Left kidney (tissue), 2 donors: ENCODE results near the gene PKNOX2. TPM values are rescaled to one million over a fixed set of nuclear protein-coding genes. Genes with fewer than 3 reads are reported as not detected.

ENCODE experiments used
- DNase-seq: peaks from one replicate; pipeline ENCODE4 v3.0.0-alpha.2; 2013
- polyA plus RNA-seq: library from polyadenylated mRNA; unstranded; fragments of 120-200 nt; gene quantifications from one replicate; pipeline ENCODE4 v1.2.1, GENCODE V29; 2013; ENCODE audit not compliant: insufficient read length

Gene PKNOX2
- polyA plus RNA-seq, 1 donor: 13.9 TPM

DNA sequence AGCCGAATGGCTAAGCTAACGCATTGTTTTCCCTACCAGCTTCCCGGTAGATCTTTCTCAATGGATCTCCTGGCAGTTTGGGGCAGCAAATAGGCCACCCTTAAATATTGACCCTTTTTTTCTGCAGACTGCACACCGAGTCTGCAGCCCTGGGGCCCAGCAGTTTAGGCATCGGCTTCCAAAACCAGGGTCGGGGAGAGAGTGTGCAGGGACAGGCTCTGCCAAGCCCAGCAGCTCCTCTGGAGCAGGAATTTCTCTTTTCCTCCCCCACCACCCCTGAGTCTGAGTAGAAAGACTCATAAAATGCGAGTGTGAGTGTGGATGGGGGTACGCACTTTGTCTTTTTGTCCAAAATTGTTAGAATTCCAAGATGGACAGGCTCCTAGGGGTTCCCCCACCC lies 218.3 kb downstream of the PKNOX2 start:
- no peak for DNase-seq

DNA sequence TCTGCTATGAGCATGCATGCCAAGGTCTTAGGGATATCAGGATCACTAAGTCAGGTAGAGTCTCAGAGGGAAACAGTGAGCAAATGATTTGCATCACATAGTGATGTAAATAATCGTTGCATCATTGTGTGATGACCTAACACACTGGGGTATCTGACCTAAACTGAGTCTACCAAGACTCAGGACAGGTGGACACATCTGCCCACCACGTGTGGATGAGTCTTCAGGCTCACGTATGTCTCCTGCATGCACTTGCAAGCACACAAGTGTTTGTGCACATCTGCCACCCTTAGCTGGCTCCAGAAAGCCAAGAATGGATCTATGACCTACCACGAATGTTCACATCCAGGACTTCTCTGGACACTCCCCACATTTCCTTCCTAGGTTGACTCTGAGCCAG lies 220.3 kb downstream of the PKNOX2 start:
- no peak for DNase-seq

DNA sequence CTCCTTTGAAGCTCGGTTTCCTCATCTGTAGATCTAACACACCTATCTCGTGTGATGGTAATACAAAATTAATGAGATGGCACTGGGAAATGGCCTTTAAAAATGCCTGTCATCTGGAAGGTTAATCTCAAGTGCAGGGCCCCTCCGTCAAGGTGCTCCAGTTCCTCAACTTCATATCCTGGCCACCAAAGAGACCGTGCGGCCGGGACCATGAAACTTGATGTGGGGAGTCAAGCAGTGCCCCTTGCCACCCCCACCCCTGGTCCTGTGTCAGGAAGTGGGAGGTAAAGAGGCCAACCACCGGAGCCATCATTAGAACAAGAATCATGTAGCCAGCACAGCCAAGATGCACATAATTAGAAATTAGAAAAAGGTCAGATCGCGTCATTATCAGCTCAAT lies 223.3 kb downstream of the PKNOX2 start:
- DNase-seq: no peak

DNA sequence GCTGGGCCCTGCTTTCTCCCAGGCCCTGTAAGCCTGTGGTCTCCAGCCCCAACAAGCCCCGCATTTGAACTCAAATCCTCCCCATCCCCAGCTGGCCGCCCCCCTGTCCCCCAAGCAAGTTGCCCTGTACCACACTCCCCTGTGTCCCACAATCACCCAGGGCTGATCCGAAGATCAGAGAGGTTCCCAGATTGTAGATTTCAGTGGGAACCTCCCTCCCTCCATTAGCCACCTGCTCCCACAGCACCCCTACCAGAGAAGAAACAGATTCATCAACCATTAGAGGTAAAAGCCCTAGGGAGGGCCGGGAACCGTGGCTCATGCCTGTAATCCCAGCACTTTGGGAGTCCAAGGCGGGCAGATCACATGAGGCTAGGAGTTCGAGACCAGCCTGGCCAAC lies 224.1 kb downstream of the PKNOX2 start:
- no peak for DNase-seq

DNA sequence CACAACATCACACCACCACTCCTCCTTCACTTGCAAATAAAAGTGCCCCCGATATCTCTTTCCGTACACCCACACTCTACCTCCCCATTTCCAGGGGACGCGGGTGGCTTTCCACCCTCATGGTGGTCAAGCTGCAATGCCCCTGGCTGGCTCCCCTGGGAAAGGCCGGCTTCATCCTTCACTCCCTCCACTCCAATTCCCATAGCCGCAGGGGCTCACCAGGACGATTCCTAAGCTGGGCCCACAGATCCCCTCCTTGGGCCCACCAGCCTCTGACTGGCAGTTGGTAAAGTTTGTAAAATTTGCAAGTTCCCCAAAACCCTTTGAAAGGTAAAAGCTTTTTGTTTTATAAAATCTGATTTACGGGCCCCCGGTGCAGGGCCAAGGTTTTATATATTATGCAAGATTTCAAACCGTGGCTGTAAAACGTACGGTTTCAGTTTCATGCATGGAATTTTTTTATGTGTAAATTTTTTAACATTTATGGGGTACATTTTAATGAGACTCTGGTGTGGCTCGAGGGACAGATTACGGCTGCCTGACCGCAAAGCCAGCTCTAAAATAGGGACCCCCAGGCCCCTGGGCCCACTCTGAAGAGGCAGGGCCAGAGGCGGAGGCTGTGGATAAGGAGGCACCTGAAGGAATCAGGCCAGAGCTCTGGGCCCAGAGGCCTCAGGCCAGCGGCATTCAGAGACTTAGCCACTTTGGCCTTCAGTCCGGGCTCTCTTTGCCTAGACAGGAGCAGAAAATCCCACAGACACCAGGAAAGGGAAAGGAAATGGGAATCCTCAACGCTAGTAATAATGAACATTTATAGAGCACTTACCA lies 225.0 kb downstream of the PKNOX2 start:
- no peak for DNase-seq

DNA sequence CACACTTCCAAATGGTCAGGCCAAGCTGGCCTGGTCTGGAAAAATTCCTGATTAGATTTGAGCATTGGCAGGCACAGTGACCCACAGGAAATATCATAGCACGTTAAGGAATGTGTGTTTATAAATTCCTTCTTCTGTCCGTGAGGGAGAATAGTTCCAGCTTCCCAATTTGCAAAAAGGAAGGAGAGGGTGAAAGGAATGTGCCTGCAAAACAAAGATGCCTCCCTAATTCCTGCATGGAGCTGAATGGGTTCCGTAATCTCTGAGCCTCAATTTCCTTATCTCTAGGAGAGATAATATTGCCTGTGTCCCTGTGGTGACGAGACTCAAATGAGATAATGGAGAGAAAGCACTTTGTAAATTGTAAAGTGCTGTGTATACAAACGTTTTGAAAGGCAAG lies 226.4 kb downstream of the PKNOX2 start:
- DNase-seq: no peak

DNA sequence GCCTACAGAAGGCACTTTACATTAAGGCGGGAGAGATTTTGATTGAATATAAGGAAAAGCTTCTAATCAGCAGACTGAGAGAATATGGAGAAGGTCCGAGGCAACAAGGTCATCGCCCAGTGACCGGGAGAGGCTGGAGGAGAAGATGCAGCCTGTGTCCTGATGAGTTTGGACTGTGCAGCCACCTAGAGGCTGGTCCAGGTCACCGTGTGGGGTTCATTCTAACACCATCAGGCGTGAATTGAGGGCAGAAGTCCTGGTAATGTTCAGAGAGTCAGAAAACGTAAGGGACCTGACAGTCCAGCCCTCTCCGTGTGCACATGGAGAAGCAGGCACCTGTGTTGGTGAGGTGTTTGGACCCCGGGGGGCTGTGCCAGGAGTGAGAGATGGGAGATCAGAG lies 228.8 kb downstream of the PKNOX2 start:
- no peak for DNase-seq

DNA sequence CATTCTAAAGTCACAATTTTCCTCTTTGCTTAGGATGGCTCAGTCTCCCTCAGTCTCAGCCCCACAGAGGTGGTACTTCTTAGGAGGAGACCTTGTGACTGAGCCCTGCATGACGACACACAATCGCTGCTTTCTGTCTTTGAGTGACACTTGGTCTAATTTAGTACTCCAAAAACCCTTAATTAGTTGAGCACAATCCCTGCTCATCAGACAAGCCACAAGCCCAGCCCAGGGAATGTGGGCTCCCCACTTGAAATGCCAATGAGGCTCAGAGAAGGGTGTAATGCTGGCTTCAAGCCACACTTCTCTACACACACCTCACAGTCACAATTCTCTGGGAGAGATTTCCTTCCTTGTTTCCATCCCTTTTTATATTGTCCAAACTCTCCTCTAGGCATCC lies 229.7 kb downstream of the PKNOX2 start:
- DNase-seq: no peak

DNA sequence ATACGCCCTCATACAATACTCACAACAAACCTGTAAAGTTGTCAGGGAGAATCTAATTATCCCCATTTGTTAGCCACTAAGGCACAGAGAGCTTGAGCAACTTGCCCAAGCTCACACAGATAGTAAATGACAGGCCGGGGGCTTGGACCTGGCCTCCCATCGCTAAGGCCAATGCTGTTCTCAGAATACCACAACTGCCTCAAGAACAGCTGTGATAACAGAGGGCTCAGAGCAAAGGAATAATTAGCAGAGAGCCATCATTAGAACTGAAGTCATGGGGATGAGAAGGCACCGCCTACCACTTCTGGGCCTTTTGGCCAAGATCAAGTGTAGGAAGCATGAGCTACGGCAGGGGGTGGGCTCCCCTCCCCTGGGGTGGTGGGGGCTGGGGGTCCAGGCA lies 232.9 kb downstream of the PKNOX2 start:
- DNase-seq: no peak

DNA sequence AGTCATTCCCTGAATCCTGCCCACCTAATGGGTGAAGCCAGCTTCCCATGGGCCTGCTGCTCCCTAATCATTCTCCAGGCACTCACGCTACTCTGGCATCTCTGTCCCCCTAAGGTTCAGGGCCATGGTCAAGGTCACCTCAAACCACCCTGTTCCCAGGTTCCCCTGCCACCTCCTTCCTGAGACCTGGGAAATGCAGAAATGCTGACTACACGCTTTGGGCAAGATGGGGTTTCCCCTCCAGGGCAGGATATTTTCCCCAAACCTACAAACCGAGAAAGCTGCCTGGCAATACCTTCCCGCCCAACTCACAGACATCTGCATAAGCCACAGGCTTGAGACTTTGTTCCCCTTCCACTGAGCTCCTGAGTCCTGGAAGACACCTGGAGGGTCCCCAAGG lies 233.9 kb downstream of the PKNOX2 start:
- DNase-seq: no peak

DNA sequence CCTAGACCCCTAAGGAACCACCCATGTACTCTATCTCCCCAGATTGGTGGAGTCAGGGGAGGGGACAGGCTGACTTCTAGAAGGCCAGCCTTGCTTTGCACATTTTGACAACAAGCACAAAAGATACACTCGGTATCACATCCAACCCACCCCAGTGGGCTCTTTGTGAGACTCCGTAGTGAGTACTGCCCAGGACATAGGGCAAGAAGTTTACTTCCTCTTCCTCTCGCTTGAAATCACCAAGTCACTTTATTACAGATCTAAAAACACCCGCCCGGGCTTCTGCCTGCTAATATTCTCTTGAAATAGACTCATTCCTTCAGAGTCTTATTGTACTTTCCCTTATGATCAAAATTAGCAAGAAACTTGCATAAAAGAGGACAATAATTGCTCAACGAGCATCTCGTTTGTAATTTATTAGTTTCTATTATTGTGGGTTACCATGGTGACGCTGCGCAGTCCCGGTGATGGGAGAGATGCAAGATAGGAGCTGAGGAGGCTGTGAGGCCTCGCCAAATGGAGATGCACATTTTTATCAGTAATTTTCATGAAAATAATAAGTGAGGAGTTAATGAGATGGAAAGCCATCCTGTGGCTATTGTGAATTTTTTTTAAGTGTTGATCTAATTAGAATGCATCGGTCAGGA lies 234.6 kb downstream of the PKNOX2 start:
- DNase-seq: no peak

DNA sequence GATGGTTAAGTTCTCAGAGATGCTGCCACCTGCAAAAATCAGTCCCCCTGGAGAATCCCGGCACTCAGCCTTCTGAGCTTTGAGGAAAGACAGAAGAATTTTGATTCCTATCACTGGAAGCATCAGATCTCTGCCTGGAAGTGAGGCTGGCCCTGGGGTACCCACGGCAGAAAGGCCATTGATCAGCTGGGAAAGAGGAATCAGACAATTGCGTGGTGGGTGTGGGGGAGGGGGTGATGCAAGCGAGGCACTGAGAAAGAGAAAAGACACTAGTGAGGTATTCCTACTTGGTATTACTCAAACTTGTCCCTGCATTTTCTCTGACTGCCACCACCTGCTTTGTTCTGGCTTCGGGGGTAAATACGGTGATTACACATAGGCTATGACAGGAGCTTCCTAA lies 235.4 kb downstream of the PKNOX2 start:
- DNase-seq: no peak

DNA sequence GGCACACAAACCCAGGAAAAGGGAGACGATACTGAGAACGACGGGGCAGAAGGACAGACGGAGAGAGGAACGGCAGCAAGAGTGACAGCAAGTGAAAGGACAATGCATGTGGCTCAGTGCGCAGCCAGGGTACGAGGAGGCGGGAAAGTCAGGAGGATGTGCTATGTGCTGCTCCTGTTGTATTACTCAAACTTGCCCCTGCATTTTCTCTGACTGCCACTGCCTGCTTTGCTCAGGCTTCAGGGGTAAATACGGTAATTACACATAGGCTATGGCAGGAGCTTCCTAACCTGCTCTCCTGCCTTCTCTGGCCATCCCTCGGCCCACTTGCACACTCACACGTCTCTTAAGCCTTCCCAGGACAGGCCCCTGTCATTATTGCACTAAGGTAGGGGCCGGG lies 236.7 kb downstream of the PKNOX2 start:
- DNase-seq: no peak

DNA sequence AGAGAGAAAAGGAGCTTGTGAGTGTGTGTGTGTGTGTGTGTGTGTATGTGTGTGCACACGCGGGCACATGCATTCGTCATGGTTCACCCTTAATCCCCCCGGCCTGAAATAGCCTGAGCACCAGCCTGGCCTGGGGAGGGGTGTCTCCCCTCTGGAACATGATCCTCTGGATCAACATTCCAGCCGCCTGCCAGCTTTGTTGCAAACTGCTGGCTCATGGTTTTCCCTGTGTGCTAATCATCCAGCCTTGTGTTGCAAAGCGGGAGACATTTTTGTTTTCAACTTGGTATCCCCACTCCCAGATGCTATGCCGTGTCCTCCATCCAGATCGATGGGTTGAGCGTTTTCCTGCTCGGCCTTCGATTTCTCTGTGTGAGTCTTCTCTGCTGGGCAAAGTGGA lies 237.2 kb downstream of the PKNOX2 start:
- DNase-seq: no peak

DNA sequence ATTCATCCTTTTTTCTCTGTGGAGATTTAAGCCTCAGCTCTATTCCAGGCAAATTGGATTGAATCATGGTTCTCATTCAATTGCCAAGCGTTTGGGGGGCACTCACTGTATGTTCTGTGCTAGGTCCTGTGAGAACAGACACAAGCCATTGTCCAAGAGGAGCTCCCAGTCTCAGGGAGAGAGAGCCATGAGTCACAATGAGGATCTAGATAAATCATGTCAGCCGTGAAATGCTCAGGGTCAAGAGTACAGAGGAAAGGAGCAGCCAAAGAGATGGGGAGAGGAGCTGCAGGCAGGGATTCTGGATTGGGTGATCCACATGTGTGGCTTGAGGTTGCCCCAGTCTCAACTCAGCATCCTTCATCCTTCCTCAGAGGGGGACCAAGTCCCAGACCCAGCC lies 237.9 kb downstream of the PKNOX2 start:
- DNase-seq: no peak

DNA sequence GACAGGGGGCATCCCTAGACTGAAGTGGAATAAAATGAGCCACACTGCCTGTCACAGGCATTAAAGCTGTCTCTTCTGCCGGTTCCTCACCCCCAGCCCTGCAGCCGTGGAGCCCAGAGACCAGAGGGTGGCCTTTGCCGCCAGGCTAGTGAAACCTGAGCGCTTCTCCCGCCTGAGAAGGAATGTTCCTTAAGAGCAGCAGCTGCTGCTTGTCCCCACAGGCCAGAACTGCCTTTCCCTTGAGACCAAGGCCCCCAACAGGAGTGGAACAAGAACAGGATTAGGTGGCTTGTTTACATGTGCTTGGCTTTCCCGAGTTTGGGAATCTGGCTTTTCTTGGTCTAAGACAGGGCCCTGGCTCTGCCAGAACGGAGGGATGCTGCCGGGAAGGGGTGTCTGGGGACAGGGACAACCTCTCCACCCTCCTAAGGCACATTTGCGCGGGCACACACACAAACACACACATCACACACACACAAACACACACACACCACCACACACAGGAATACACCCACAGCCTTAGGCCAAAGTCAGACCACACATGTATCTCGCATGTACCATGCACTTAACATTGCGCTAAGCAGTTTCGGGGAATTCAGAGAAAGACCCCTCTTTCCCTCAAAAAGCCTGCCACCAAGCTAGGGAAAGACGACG lies 239.7 kb downstream of the PKNOX2 start:
- no peak for DNase-seq

DNA sequence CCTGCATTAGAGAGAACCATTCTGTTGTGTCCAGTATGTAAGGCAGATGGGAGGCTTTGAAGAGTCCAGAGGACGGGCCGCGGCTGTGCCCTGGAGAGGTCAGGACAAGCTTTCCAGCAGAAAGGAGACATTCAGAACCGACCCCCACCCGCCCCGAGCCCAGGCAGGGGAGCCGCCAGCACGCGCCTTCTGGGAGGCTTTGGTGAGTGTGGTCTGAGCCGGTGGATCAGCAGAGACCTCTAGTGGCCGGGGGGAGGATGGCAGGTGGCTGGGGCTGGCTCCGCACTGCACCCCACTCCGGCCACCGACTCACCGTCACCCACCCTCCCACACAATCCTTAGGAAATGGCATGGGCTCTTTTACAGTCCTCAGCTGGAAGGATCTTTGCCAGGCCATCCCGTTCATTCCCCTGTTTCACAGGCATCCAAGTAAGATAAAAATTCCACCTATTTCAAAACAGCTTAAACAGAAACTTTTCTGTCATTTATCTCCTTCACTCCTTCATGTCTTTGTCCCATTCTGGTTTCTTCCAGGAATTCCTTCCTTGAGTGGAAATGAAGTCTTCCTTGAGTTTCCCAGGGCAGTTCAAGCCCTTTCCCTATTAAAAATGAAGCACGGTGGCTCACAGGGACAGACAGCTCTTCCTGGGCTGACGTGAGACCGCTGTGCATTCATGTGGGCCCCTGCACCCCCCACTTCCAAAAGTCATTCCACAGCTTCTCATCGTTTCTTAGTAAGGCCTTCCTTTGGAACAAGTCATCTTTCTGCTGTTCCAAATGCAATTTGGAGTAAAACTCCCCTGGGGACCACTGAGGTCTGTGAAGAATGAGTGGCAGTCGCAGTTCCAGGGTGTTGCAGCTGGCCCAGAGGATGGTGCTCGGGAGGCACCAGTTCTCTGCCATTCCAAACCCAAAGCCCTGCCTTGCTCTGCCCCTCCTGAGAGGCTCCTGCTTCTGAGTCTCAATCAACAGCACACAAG lies 240.6 kb downstream of the PKNOX2 start:
- DNase-seq: no peak

DNA sequence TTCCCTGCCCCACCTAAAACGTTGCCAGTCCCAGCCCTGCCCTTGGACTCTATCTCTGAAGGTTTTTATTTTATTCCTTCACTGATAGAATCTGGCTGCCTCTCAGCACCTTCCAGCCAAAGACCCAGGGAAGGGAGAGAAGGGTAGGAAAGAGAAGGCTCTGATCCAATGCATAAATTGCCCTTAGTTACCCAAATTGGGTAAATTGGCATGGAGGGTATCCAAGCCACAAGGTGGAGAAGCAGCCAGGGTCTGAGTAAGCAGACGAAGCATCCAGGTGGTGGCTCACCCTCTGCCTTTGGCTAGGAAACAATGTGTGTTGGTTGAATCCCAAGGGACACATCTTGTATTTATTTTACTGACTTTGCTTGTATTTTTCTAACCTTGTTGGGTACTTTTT lies 242.5 kb downstream of the PKNOX2 start:
- no peak for DNase-seq

DNA sequence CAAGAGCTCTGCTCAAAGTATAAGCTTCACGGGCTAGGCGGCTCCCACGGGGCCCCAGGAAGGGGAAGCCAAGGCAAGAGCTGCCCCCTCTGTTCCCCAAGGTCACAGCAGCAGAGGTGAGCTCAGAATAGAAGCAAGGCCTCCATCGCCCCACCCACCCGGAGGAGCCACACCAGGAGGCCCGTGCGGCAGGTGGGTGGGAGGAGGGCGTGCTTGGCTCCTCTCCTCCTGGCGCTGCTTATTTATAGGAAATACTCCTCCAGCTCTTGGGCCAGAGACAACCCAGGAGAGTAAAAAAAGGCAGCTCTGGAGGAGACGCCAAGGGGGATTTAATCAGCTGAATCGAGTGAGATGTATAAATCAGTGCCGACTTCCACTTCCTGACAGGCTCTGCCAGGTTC lies 243.8 kb downstream of the PKNOX2 start:
- DNase-seq: no peak

DNA sequence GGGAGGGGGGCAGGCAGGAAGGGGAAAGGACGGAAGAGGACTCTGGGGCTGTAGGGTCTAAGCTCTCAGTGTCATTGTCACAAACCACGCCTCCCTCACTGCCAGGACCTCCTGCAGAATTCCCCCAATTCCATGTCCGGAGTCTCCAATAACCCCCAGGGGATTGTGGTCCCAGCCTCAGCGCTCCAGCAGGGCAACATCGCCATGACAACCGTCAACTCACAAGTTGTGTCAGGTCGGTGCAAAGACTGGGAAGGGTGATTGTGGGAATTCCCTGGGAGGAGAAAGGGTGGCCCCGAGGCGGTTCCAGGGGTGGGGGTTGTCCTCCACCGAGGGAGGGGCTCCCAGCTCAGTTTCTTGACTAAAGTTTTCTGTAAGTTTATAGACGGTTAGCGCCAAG lies 245.5 kb downstream of the PKNOX2 start:
- no peak for DNase-seq

DNA sequence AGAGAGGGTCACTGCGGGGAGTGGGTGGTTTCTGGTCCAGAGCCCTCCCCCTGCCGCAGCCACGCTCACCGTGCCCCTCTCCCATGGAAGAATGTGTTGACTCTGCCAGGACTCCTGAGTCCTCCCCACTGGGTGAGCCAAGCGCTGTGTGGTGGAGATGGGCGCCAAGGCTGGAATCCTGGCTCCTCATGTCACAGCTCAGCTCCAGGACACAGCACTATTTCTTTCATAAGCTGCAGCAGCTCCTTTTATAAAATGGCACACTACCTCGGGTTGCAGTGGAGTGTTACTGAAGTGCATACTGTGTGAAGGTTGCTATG lies 247.6 kb downstream of the PKNOX2 start:
- no peak for DNase-seq

DNA sequence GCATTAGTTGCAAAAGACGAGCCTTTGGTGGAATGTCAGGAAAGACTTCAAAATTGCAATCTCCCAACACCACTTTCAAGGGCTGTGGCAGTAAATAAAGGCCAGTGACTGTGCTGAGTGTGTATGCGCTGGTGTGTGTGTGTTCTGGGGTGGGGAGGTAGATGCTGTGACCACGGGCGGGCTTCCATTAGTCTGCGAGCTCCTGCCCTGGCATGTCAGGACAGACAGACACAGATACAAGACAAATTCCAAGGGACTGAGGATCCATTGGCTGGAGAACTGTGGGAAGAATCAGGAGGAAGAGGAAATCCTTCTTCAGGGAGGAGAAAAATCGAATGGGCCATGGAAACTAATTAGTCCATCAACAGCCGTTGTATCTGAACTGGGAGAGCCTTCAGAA lies 248.0 kb downstream of the PKNOX2 start:
- no peak for DNase-seq

DNA sequence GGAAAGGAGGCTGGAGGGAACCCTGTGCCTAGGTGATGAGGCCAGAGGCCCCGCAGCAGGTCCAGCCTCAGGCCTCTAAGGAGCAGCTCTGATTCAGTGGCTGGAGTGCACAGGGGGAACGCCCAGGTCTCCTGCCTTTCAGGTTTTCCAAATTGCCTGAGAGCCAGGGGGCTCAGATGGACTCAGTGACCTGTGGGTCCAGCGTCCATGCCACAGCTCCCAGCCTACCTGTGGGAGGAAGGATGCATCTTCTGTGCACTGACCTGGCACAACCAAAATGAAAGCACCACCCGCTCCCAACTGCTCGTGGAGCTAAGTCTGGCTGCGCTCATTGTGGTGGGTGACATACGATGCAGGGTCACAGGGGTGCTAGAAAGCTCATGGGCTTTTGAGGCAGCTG lies 248.7 kb downstream of the PKNOX2 start:
- no peak for DNase-seq
